Left ventricle myocardium inferior (tissue), 1 donor: ENCODE results near the gene SLC2A13. TPM values are rescaled to one million over a fixed set of nuclear protein-coding genes. Genes with fewer than 3 reads are reported as not detected.

Experiments used
- DNase-seq: peaks from one replicate; pipeline ENCODE4 v3.0.0-alpha.2; 2020
- H3K27ac ChIP-seq: fragments of 200-600 bp; replicated peaks from 2 replicates; pipeline ENCODE4 v1.8.0; 2021
- H3K27me3 ChIP-seq: fragments of 200-600 bp; 2 replicates; pipeline ENCODE4 v1.8.0; 2021; ENCODE audit warnings: low read depth
- H3K36me3 ChIP-seq: fragments of 200-600 bp; 2 replicates; pipeline ENCODE4 v1.8.0; 2021
- H3K4me1 ChIP-seq: fragments of 200-600 bp; 2 replicates; pipeline ENCODE4 v1.8.0; 2021
- H3K4me3 ChIP-seq: fragments of 200-600 bp; 2 replicates; pipeline ENCODE4 v1.8.0; 2021; ENCODE audit warnings: mild to moderate bottlenecking, moderate library complexity
- H3K9me3 ChIP-seq: fragments of 200-600 bp; replicated peaks from 2 replicates; pipeline ENCODE4 v1.8.0; 2021
- intact Hi-C: fragments of 100-400 bp; cut with micrococcal nuclease; formaldehyde crosslinking; loops from one replicate; pipeline ENCODE4 v1.11.0; 2022
- total RNA-seq: library from RNA; stranded (reverse); fragmentation: NEBNext Ultra II Directional; extraction: Animal tissue kit (Norgen Biotek cat#: 25700); gene quantifications from one replicate; pipeline ENCODE4 v1.2.1, GENCODE V29; 2021
- TF ChIP-seq, protein P1 (sequence below): fragments of 200-600 bp; IDR thresholded peaks from 2 replicates; pipeline ENCODE4 v1.8.0; 2021; ENCODE audit warnings: antibody characterized with exemption, mild to moderate bottlenecking, borderline replicate concordance
- donor health status: DM: no; HTN: yes; CAD: no; lungs with severe emphysema.

The SLC2A13 gene
- total RNA-seq, 1 donor from 2014 or later: 5.5 TPM

- Histone ChIP-seq H3K4me3 (no peak overlapping the region), H3K36me3 (peaks cover 10% of the 10 kb centered on the region), H3K9me3 (peaks cover 21% of the 10 kb centered on the region), H3K27me3 (no peaks in the 10 kb centered on the region), H3K4me1 (peaks cover 14% of the 10 kb centered on the region), H3K27ac (no peak overlapping the region)
- TF ChIP-seq, protein P1, sequence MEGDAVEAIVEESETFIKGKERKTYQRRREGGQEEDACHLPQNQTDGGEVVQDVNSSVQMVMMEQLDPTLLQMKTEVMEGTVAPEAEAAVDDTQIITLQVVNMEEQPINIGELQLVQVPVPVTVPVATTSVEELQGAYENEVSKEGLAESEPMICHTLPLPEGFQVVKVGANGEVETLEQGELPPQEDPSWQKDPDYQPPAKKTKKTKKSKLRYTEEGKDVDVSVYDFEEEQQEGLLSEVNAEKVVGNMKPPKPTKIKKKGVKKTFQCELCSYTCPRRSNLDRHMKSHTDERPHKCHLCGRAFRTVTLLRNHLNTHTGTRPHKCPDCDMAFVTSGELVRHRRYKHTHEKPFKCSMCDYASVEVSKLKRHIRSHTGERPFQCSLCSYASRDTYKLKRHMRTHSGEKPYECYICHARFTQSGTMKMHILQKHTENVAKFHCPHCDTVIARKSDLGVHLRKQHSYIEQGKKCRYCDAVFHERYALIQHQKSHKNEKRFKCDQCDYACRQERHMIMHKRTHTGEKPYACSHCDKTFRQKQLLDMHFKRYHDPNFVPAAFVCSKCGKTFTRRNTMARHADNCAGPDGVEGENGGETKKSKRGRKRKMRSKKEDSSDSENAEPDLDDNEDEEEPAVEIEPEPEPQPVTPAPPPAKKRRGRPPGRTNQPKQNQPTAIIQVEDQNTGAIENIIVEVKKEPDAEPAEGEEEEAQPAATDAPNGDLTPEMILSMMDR: no peak
- intact Hi-C loops: no loop called here
- DNase-seq: no peak
Observed at GRCh38 chr12:39874785-39875184, 231.1 kb downstream of the SLC2A13 start.

DNA sequence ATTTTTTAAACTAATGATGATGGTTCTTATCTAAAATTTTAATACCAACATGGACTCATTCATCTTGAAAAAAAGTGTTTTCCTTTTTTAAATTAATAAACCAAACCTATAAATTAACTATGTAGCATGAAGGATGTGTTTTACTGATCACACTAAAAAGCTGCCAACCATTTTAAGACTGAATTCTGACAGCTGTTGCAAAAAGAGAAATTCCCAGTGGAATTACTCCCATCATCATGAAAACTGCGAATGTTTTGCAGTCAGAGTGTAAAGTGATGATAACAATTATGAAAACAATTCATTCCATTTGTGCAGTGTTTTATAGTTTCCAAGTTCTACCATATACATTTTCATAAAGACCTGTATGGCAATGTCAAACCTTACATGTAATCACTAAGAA is 232.8 kb downstream of the SLC2A13 start:
- DNase-seq: no peak
- intact Hi-C loops: no loop called here
- TF ChIP-seq, protein P1: no peak

GRCh38 chr12:39872425-39872824 is 233.5 kb downstream of the SLC2A13 start:
- no peak overlapping the region for H3K4me3 ChIP-seq

More for the DNA sequence above, 232.8 kb downstream of the SLC2A13 start:
- Histone ChIP-seq H3K9me3 (peaks cover 4% of the 10 kb centered on the region), H3K27me3 (no peaks in the 10 kb centered on the region), H3K27ac (no peak overlapping the region), H3K36me3 (no peaks in the 10 kb centered on the region), H3K4me3 (no peak overlapping the region), H3K4me1 (peaks cover 14% of the 10 kb centered on the region)

DNA sequence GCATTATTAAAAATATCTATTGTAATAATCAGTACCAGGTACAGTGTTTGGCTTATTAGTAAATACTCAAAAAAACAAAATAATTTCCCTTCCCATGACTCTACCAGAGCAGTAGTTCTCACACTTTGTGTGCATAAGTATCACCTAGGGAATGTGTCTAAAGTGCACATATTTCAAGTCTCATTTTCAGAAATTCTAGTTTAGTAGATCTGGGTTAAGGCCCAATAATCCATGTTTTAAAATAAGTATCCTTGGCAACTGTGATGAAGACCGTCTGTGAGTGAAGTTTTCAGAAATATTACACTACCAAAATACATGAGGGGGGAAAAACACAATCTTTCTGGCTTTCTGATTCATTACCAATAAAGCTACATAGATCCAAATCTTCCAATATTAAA is 237.6 kb downstream of the SLC2A13 start:
- Histone ChIP-seq H3K4me3 (no peak overlapping the region), H3K27ac (no peak overlapping the region), H3K36me3 (peaks cover 9% of the 10 kb centered on the region), H3K9me3 (no peaks in the 10 kb centered on the region), H3K4me1 (no peaks in the 10 kb centered on the region), H3K27me3 (no peaks in the 10 kb centered on the region)
- intact Hi-C loops: no loop called here
- TF ChIP-seq, protein P1: no peak
- DNase-seq: no peak

More at GRCh38 chr12:39872425-39872824, 233.5 kb downstream of the SLC2A13 start:
- no peak for DNase-seq
- H3K36me3 ChIP-seq: no peaks in the 10 kb centered on the region
- intact Hi-C loops: no loop called here
- no peaks in the 10 kb centered on the region for H3K9me3 ChIP-seq
- no peaks in the 10 kb centered on the region for H3K27me3 ChIP-seq
- H3K4me1 ChIP-seq: peaks cover 14% of the 10 kb centered on the region
- no peak overlapping the region for H3K27ac ChIP-seq
- TF ChIP-seq, protein P1: no peak

DNA sequence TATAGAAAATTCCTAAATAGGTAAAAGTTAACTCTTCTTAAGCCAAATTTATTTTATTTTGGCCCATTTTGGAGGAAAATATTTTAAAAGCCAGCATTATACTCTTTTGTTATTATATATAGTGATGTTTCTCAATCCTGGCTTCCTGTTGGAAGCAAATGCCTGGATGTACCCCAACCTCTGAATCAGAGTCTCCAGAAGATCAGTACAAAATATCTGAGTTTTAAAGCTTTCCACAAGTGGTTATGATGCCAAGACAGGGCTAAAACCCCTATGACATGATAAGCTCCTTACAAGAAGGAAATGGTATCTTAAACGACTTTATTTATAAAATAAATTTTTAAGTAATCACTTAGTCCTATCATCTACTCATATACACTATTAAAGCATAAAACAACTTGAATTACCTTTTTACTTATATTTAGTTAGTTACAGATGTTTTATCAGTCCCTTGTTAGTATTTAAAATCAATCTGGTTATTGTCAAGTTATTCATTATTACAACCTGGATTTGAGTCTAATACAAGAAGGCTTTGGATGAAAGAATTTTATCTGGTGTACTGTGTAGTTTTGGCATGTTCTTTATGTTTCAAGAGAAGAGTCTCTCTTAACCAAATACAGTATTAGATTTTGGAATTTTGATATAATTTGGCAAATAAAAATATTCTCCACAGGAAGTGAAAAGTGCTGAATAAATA is 238.1 kb downstream of the SLC2A13 start:
- H3K9me3 ChIP-seq: no peaks in the 10 kb centered on the region
- DNase-seq: no peak
- peaks cover 9% of the 10 kb centered on the region for H3K36me3 ChIP-seq
- TF ChIP-seq, protein P1: no peak
- no peaks in the 10 kb centered on the region for H3K4me1 ChIP-seq
- intact Hi-C loops: no loop called here
- no peaks in the 10 kb centered on the region for H3K27me3 ChIP-seq
- no peak overlapping the region for H3K4me3 ChIP-seq
- no peak overlapping the region for H3K27ac ChIP-seq
